Activated CD8-positive, alpha-beta memory T cell treated with anti-CD3 and anti-CD28 coated beads for 24 hours (primary cell): Measurements from ENCODE around the gene ZKSCAN4.

Experiments
- DNase-seq: peaks from one replicate; pipeline ENCODE4 v3.0.0-alpha.2; 2020

ZKSCAN4 gene

DNA sequence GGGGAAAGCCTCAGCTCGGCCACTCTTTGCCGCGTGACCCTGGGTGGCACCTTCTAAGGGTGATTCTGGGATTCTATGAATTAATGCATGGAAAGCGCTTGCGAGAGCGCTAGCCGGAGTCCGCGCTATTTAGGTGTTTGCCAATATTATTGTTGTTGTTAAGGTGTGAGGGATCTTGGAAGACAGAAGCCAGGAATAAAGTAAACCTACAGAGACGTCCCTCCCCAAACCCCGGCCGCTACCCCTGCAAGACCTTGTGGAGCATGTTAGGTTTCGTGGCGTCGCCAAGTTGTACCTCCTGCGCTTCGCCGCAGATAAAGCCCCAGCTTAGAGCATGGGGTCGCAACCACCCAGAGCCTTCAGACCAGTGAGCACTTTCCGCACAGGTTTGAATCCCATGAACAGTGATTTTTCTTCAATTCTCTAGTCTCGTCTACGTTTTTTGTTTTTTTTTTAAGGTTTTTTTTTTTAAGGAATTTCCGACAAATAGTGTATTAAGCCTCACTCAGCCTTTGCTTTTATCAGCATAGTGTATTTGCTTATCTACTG lies 43.9 kb downstream of the ZKSCAN4 start:
- DNase-seq = no peak

DNA sequence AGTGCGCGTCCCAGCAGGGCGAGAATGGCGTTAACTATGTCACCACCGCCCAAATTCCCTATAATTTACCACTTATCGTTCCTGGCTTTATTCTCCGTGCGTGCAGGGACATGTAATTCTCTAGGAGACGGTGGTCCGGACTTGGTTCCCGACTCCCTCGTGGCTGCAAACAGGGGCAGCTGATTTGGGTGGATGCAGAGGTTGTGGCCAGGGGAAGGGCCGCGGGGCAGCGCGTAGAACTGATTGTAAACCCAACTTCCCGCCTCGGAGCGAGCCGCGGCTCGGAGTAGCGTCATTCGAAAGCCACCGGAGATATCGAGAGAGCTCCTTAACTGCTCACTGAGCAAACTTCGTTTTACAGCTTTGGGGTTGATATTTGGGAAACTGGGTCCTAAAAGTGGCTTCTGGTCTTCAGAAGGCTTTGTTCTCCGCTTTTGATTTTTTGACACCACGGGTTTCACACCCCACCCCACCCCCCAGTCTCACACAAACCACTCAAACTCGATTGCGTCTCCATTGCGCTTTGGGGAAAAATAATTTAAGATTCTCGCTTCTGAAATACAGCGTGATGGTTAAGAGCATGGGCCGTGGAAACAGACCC lies 44.5 kb downstream of the ZKSCAN4 start:
- DNase-seq = no peak

DNA sequence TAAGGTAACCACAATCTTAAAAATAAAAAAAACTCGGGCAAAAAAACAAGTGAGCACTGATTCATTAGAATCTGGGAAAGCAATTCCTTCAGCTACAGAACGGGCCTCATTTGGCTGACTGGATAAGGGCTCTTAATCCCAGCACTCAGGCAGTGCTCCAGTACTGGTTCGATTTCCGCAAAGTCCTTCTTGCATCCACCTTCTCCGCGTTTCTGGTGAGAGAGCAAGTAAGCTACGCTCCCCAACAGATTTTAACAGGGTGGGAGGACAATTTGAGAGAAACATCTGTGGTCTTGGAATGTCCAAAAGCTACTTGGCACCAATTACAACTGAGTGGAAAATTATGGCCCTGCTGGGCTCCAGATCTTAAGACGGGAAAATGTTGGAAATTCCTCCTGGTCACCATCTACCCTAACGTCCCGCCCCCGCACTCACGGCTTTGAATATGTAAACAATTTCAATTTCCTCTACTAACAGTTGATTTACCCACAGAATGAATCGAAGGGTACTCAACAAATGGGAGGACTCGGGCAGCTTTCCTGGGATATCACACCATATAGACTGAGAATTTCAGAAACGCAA lies 45.0 kb downstream of the ZKSCAN4 start:
- no peak for DNase-seq

DNA sequence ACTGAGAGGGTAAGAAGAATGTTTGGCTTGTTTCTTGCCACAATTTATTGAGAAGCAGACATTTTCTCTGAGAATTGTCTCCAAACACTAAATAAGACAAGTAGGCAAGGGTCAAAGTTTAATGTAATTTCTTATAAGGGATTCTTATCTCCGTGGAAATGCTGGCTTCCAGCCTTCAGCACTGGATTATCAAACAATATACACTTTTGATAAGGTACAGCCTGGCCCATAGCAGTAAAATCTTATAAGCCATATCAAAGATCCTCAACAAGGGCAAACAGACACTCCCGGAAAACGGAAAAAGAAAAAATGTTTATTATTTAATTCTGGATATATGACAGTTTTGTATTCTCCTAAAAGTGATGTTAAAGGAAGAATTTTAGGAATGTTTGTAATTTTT lies 45.5 kb downstream of the ZKSCAN4 start:
- no peak for DNase-seq

DNA sequence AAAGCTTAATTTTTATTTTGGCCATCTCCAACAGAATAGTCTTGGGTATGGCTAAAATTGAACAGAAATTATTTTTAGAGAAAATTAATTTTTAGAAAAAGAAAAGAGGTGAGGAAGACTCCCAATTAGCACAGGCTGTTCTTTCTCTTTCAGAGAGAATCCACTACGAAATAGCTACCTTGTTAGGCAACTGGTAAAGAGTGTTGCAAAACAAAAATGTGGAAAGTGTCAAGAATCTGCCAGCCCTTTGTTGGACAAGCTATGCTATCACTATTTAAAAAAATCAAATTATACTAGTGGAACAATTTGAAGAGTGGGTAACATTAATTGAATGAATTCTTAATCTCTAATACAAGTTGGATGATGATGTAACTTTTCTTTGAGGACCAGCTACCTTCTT lies 46.2 kb downstream of the ZKSCAN4 start:
- DNase-seq = no peak

DNA sequence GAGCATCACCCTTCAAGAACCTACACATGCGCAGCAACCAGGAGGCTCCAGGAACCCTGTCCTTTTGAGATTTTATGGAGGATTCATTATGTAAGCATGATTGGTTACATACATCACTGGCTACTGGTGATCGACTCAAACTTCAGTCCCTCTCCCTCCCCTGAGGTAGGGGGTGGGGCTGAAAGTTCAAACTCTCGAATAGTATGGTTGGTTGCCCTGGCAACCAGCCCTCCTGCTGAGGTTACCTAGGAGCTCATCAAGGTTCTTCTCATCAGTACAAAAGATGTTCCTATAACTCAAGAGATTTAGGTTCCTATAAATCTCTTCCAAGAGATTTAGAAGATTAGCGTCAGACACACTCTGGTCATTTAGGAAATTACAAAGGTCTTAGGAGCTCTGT lies 48.9 kb downstream of the ZKSCAN4 start:
- DNase-seq = no peak

DNA sequence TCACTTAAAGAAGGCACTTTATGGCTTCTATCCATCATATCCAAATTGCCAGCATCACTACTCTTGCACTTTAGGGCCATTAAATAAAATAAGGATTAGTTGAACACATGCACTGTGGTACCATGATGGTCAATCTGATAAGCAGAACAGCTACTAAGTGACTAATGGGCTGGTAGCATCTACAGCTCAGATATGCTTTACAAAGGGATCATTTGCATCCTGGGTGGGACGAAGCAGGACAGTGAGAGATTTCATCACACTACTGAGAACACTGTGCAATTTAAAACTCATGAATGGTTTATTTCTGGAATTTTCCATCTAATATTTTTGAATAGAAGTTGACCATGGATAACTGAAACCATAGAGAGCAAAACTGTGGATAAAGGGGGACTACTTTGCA lies 52.0 kb downstream of the ZKSCAN4 start:
- DNase-seq = no peak
